ENCODE measurements around the gene CXCL14.

The CXCL14 gene

GRCh38 chr5:135551593-135552447 is 27.0 kb downstream of the CXCL14 start:
- TF ChIP-seq CTCF (IDR thresholded peaks at IDR 0.05; ENCODE audit: low read depth, low read length), result peak; percentile 80
- DNase-seq (ENCODE audit: extremely low read depth, low read depth), result peak; percentile 44

GRCh38 chr5:135549413-135549812 is 29.4 kb downstream of the CXCL14 start:
- no peak for DNase-seq (ENCODE audit: extremely low read depth, low read depth)
- no peak for TF ChIP-seq CTCF (IDR thresholded peaks at IDR 0.05; ENCODE audit: low read depth, low read length)

- DNase-seq (ENCODE audit: extremely low read depth, low read depth), result no peak
- TF ChIP-seq CTCF (IDR thresholded peaks at IDR 0.05; ENCODE audit: low read depth, low read length), result no peak
These were observed 31.1 kb downstream of the CXCL14 start for GRCh38 chr5:135547590-135548254.

GRCh38 chr5:135546912-135547311 is 31.9 kb downstream of the CXCL14 start:
- TF ChIP-seq CTCF (IDR thresholded peaks at IDR 0.05; ENCODE audit: low read depth, low read length), result no peak
- DNase-seq (ENCODE audit: extremely low read depth, low read depth), result no peak

GRCh38 chr5:135546101-135546500 is 32.7 kb downstream of the CXCL14 start:
- no peak for TF ChIP-seq CTCF (IDR thresholded peaks at IDR 0.05; ENCODE audit: low read depth, low read length)
- DNase-seq (ENCODE audit: extremely low read depth, low read depth), result no peak

- DNase-seq (ENCODE audit: extremely low read depth, low read depth), result no peak
- TF ChIP-seq CTCF (IDR thresholded peaks at IDR 0.05; ENCODE audit: low read depth, low read length), result no peak
These were observed 33.7 kb downstream of the CXCL14 start for GRCh38 chr5:135545099-135545498.

Measured in AG09319 (cell line).